ENCODE results near the gene PHOX2A.

Gene PHOX2A

GRCh38 chr11:72190631-72191071 is 53.3 kb downstream of the PHOX2A start:
- Histone ChIP-seq H3K79me2 (ENCODE audit: insufficient read depth, low read length) (no peaks in the 10 kb centered on the region), H4K20me1 (ENCODE audit: low read depth, low read length) (no peaks in the 10 kb centered on the region), H3K27me3 (ENCODE audit: low read length) (no peaks in the 10 kb centered on the region), H3K36me3 (ENCODE audit: low read length) (no peaks in the 10 kb centered on the region), H3F3A (ENCODE audit: insufficient read depth) (no peaks in the 10 kb centered on the region), H3K9me2 (replicated peaks; ENCODE audit: insufficient read depth, low read length) (no peaks in the 10 kb centered on the region), H3K4me3 (ENCODE audit: insufficient read depth, low read length, poor library complexity, severe bottlenecking) (no peak overlapping the region), H2AFZ (ENCODE audit: low read depth, low read length, severe bottlenecking) (no peak overlapping the region), H3K9me3 (ENCODE audit: insufficient read depth, low read length) (no peaks in the 10 kb centered on the region), H3K27ac (ENCODE audit: low read depth, low read length) (no peak overlapping the region), H3K9ac (ENCODE audit: low read length) (no peak overlapping the region), H3K4me2 (ENCODE audit: low read depth, low read length, poor library complexity, severe bottlenecking) (no peak overlapping the region)
- no peak for TF ChIP-seq CTCF (IDR thresholded peaks at IDR 0.05; ENCODE audit: insufficient read depth, low read length, poor library complexity, severe bottlenecking)
- TF ChIP-seq EZH2phosphoT487 (conservative IDR thresholded peaks at IDR 0.05; ENCODE audit: low read length): no peak

- H4K20me1 ChIP-seq (ENCODE audit: low read depth, low read length): no peaks in the 10 kb centered on the region
- H2AFZ ChIP-seq (ENCODE audit: low read depth, low read length, severe bottlenecking): no peak overlapping the region
- H3K9me3 ChIP-seq (ENCODE audit: insufficient read depth, low read length): no peaks in the 10 kb centered on the region
- no peaks in the 10 kb centered on the region for H3K36me3 ChIP-seq (ENCODE audit: low read length)
- H3K9ac ChIP-seq (ENCODE audit: low read length): no peak overlapping the region
- no peaks in the 10 kb centered on the region for H3K79me2 ChIP-seq (ENCODE audit: insufficient read depth, low read length)
- no peak for TF ChIP-seq EZH2phosphoT487 (conservative IDR thresholded peaks at IDR 0.05; ENCODE audit: low read length)
- TF ChIP-seq CTCF (IDR thresholded peaks at IDR 0.05; ENCODE audit: insufficient read depth, low read length, poor library complexity, severe bottlenecking): no peak
- no peaks in the 10 kb centered on the region for H3K27me3 ChIP-seq (ENCODE audit: low read length)
- no peaks in the 10 kb centered on the region for H3K9me2 ChIP-seq (replicated peaks; ENCODE audit: insufficient read depth, low read length)
- no peak overlapping the region for H3K4me2 ChIP-seq (ENCODE audit: low read depth, low read length, poor library complexity, severe bottlenecking)
- no peak overlapping the region for H3K4me3 ChIP-seq (ENCODE audit: insufficient read depth, low read length, poor library complexity, severe bottlenecking)
- H3K27ac ChIP-seq (ENCODE audit: low read depth, low read length): no peak overlapping the region
- no peaks in the 10 kb centered on the region for H3F3A ChIP-seq (ENCODE audit: insufficient read depth)
Observed at GRCh38 chr11:72189455-72190250, 54.3 kb downstream of the PHOX2A start.

Measured in SU-DHL-6 (cell line).